T-helper 9 cell (primary cell): ENCODE results near the gene TRIM71.
"Not testable (repeated sequence)": the region's sequence is repeated elsewhere in the genome, so short reads cannot be mapped to it uniquely, and the experiment has no call there.

Experiments
- DNase-seq: peaks from one replicate; pipeline ENCODE4 v3.0.0-alpha.2; 2020

The TRIM71 gene

GRCh38 chr3:32844322-32844654 lies 26.5 kb downstream of the TRIM71 start:
- no peak for DNase-seq

- no peak for DNase-seq
Measured at GRCh38 chr3:32844914-32845313, 27.1 kb downstream of the TRIM71 start.

- DNase-seq = not testable (repeated sequence)
Measured at GRCh38 chr3:32845546-32845945, 27.7 kb downstream of the TRIM71 start.

- not testable (repeated sequence) for DNase-seq
Measured at GRCh38 chr3:32847045-32847444, 29.2 kb downstream of the TRIM71 start.

- no peak for DNase-seq
Measured at GRCh38 chr3:32847528-32847927, 29.7 kb downstream of the TRIM71 start.

GRCh38 chr3:32848215-32848614 lies 30.4 kb downstream of the TRIM71 start:
- no peak for DNase-seq

GRCh38 chr3:32849046-32849445 lies 31.2 kb downstream of the TRIM71 start:
- no peak for DNase-seq

- no peak for DNase-seq
Measured at GRCh38 chr3:32850226-32850625, 32.4 kb downstream of the TRIM71 start.

- no peak for DNase-seq
Measured at GRCh38 chr3:32850636-32851035, 32.8 kb downstream of the TRIM71 start.

- no peak for DNase-seq
Measured at GRCh38 chr3:32852146-32852545, 34.3 kb downstream of the TRIM71 start.

- DNase-seq = no peak
Measured at GRCh38 chr3:32855350-32855953, 37.7 kb downstream of the TRIM71 start.

GRCh38 chr3:32856355-32856889 lies 38.6 kb downstream of the TRIM71 start:
- no peak for DNase-seq

- DNase-seq = no peak
Measured at GRCh38 chr3:32856901-32857507, 39.2 kb downstream of the TRIM71 start.

- DNase-seq = no peak
Measured at GRCh38 chr3:32857921-32858320, 40.1 kb downstream of the TRIM71 start.

- no peak for DNase-seq
Measured at GRCh38 chr3:32859604-32860237, 41.9 kb downstream of the TRIM71 start.

- no peak for DNase-seq
Measured at GRCh38 chr3:32860499-32860898, 42.7 kb downstream of the TRIM71 start.

GRCh38 chr3:32861681-32862080 lies 43.9 kb downstream of the TRIM71 start:
- DNase-seq = no peak

- no peak for DNase-seq
Measured at GRCh38 chr3:32862247-32862935, 44.6 kb downstream of the TRIM71 start.

- no peak for DNase-seq
Measured at GRCh38 chr3:32862936-32863487, 45.2 kb downstream of the TRIM71 start.

GRCh38 chr3:32865383-32865782 lies 47.6 kb downstream of the TRIM71 start:
- no peak for DNase-seq

GRCh38 chr3:32866533-32866932 lies 48.7 kb downstream of the TRIM71 start:
- DNase-seq = no peak

GRCh38 chr3:32867954-32868353 lies 50.2 kb downstream of the TRIM71 start:
- DNase-seq = no peak
